ENCODE data around the gene ARL13A.

- no peak for TF ChIP-seq CTCF (IDR thresholded peaks at IDR 0.05)
- no peak for TF ChIP-seq POLR2A (IDR thresholded peaks at IDR 0.05)
Measured at GRCh38 chrX:100944601-100945000, 24.9 kb upstream of the ARL13A start.

Data from body of pancreas (tissue), 4 donors.